ENCODE results near the gene FAM120B. TPM values are rescaled to one million over a fixed set of nuclear protein-coding genes. Genes with fewer than 3 reads are reported as not detected.

Gene FAM120B
- total and polyA plus RNA-seq, 2 of the 4 experiments (the other 2 are of a cell fraction): 15.3 to 28.0 TPM

DNA sequence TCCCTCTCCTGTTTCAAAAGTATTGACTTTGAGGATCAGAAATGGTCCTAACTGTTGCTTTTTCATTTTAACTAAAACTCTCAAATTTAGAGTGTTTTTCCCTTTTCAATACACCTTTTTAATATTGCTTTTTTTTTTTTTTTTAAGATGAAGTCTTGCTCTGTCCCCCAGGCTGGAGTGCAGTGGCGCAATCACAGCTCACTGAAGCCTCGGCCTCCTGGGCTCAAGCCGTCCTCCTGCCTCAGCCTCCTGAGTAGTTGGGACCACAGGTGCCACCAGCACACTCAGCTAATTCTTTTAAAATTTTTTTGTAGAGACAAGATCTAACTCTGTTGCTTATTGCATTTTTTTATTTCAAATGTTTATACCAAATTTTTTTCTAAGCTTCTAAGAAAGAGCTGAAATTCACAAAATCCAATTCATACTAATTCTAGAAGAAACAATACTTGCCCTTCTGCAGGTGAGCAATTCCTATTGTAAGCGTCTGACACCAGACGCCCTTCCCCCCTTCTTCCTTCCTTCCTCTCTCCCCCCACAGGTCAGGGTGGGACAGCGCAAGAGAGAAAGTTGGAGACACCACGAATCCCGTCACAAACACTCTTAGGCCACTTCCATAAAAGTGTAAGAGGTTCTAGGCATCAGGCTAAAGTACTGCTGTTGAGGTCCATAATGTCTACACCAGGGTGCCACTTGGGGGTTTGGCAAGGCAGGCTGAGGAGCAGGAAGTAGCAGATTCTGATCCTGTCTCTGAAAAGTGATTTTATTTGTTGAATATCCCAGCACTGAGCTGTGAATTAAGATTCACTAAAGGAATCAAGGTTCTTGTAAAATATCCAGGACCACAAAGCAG lies 28.4 kb upstream of the FAM120B start:
- 100% methylated on average over 1 of the region's 8 CpGs; no CpG with 5 or more reads in 1 of the 2 experiments for WGBS, 2 experiments (ENCODE audit: extremely low coverage in 2 of 2, insufficient read length in 1 of 2)
- H3K79me1 ChIP-seq (ENCODE audit: low read depth in 1 of 2, low read length in 2 of 2): no peaks in the 10 kb centered on the region
- DNase-seq (no peak), ATAC-seq (ENCODE audit: low read depth) (no peak)
- no peak overlapping the region for H3K23ac ChIP-seq (ENCODE audit: low read depth, low read length)
- H2AK5ac ChIP-seq (ENCODE audit: low read depth, low read length): no peak overlapping the region
- H3K9ac ChIP-seq (ENCODE audit: low read depth, low read length): no peak overlapping the region
- H4K20me1 ChIP-seq (ENCODE audit: insufficient read depth, low read length): no peaks in the 10 kb centered on the region
- H3K4ac ChIP-seq (ENCODE audit: low read depth, low read length): no peak overlapping the region
- no peak overlapping the region for H3K4me3 ChIP-seq (ENCODE audit: insufficient read depth, low read depth, low read length)
- no peaks in the 10 kb centered on the region for H3K9me1 ChIP-seq (ENCODE audit: insufficient read depth, low read length)
- H3K4me2 ChIP-seq (ENCODE audit: low read depth, low read length): no peak overlapping the region
- dilution Hi-C loops (cut with HindIII; ENCODE audit: low sequenced_read_pairs, unreplicated experiment): no loop called here
- no peak overlapping the region for H4K91ac ChIP-seq (ENCODE audit: insufficient read depth, low read depth, low read length)
- no peak overlapping the region for H2BK5ac ChIP-seq (ENCODE audit: low read depth, low read length, poor library complexity, severe bottlenecking)
- H3K18ac ChIP-seq (ENCODE audit: low read depth, low read length): no peak overlapping the region
- no peaks in the 10 kb centered on the region for H3K36me3 ChIP-seq (ENCODE audit: control insufficient read depth, insufficient read depth, low read length)
- ChIA-PET CTCF (no interaction called here), POLR2A (ENCODE audit: unreplicated experiment) (no interaction called here)
- intact Hi-C loops (cut with micrococcal nuclease): no loop called here
- in situ Hi-C loops (cut with MboI; ENCODE audit: low sequenced_read_pairs): no loop called here
- H2BK20ac ChIP-seq (ENCODE audit: low read depth, low read length): no peak overlapping the region
- H3K9me3 ChIP-seq (ENCODE audit: control insufficient read depth, insufficient read depth, low read length): no peaks in the 10 kb centered on the region
- BruUV-seq (replicated peaks): no TSS peak
- no peak overlapping the region for H3K27ac ChIP-seq (ENCODE audit: insufficient read depth, low read length)
- no peak overlapping the region for H2AFZ ChIP-seq (replicated peaks; ENCODE audit: low read length, poor library complexity)
- no peak overlapping the region for H4K5ac ChIP-seq (ENCODE audit: low read depth, low read length)
- peaks cover 11% of the 10 kb centered on the region for H3K27me3 ChIP-seq (ENCODE audit: control insufficient read depth, insufficient read depth, low read length)
- H3K56ac ChIP-seq (ENCODE audit: extremely low read depth, insufficient read depth, low read length): no peak overlapping the region
- no peak overlapping the region for H2AK9ac ChIP-seq (replicated peaks; ENCODE audit: low read depth, low read length, poor library complexity)
- no peak overlapping the region for H4K8ac ChIP-seq (ENCODE audit: low read depth in 2 of 2, low read length in 2 of 2)
- H2BK15ac ChIP-seq (ENCODE audit: low read depth, low read length): no peak overlapping the region
- peaks cover 3% of the 10 kb centered on the region; the same call in 1 of the 2 replicates for H3K4me1 ChIP-seq (ENCODE audit: control insufficient read depth, insufficient read depth, low read length)
- H2BK120ac ChIP-seq (ENCODE audit: low read depth, low read length): no peak overlapping the region
- H3K14ac ChIP-seq (replicated peaks; ENCODE audit: low read depth, low read length): no peak overlapping the region
- no peak for TF ChIP-seq MAZ (IDR thresholded peaks at IDR 0.05; ENCODE audit: borderline replicate concordance, low read depth, low read length)
- TF ChIP-seq MXI1 (IDR thresholded peaks at IDR 0.05; ENCODE audit: borderline replicate concordance, low read depth, low read length): no peak
- TF ChIP-seq CEBPB (IDR thresholded peaks at IDR 0.05; ENCODE audit: low read depth, low read length): no peak
- no peak for TF ChIP-seq RCOR1 (IDR thresholded peaks at IDR 0.05; ENCODE audit: insufficient replicate concordance, low read length)
- no peak for TF ChIP-seq NFE2L2 (IDR thresholded peaks at IDR 0.05; ENCODE audit: low read depth, low read length)
- no peak for TF ChIP-seq RAD21 (IDR thresholded peaks at IDR 0.05; ENCODE audit: low read length)
- no peak for TF ChIP-seq SMC3 (IDR thresholded peaks at IDR 0.05; ENCODE audit: low read depth, low read length)
- TF ChIP-seq, protein P1, sequence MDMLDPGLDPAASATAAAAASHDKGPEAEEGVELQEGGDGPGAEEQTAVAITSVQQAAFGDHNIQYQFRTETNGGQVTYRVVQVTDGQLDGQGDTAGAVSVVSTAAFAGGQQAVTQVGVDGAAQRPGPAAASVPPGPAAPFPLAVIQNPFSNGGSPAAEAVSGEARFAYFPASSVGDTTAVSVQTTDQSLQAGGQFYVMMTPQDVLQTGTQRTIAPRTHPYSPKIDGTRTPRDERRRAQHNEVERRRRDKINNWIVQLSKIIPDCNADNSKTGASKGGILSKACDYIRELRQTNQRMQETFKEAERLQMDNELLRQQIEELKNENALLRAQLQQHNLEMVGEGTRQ (IDR thresholded peaks at IDR 0.05; ENCODE audit: low read depth, low read length): no peak
- TF ChIP-seq POLR2A (IDR thresholded peaks at IDR 0.05; ENCODE audit: low read depth, low read length): no peak
- TF ChIP-seq, protein P2, sequence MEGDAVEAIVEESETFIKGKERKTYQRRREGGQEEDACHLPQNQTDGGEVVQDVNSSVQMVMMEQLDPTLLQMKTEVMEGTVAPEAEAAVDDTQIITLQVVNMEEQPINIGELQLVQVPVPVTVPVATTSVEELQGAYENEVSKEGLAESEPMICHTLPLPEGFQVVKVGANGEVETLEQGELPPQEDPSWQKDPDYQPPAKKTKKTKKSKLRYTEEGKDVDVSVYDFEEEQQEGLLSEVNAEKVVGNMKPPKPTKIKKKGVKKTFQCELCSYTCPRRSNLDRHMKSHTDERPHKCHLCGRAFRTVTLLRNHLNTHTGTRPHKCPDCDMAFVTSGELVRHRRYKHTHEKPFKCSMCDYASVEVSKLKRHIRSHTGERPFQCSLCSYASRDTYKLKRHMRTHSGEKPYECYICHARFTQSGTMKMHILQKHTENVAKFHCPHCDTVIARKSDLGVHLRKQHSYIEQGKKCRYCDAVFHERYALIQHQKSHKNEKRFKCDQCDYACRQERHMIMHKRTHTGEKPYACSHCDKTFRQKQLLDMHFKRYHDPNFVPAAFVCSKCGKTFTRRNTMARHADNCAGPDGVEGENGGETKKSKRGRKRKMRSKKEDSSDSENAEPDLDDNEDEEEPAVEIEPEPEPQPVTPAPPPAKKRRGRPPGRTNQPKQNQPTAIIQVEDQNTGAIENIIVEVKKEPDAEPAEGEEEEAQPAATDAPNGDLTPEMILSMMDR (conservative IDR thresholded peaks at IDR 0.05; ENCODE audit: low read depth, low read length): no peak
- TF ChIP-seq FOS (IDR thresholded peaks at IDR 0.05; ENCODE audit: low read depth, low read length): no peak
- TF ChIP-seq CHD1 (IDR thresholded peaks at IDR 0.05; ENCODE audit: low read depth, low read length): no peak
- TF ChIP-seq MAFK (IDR thresholded peaks at IDR 0.05; ENCODE audit: low read depth, low read length): no peak
- TF ChIP-seq RFX5 (IDR thresholded peaks at IDR 0.05; ENCODE audit: low read depth, low read length): no peak
- TF ChIP-seq, protein P3, sequence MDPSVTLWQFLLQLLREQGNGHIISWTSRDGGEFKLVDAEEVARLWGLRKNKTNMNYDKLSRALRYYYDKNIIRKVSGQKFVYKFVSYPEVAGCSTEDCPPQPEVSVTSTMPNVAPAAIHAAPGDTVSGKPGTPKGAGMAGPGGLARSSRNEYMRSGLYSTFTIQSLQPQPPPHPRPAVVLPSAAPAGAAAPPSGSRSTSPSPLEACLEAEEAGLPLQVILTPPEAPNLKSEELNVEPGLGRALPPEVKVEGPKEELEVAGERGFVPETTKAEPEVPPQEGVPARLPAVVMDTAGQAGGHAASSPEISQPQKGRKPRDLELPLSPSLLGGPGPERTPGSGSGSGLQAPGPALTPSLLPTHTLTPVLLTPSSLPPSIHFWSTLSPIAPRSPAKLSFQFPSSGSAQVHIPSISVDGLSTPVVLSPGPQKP (IDR thresholded peaks at IDR 0.05; ENCODE audit: borderline replicate concordance, low read depth, low read length): no peak
